ENCODE measurements around the gene TMEM184A.

TMEM184A gene

DNA sequence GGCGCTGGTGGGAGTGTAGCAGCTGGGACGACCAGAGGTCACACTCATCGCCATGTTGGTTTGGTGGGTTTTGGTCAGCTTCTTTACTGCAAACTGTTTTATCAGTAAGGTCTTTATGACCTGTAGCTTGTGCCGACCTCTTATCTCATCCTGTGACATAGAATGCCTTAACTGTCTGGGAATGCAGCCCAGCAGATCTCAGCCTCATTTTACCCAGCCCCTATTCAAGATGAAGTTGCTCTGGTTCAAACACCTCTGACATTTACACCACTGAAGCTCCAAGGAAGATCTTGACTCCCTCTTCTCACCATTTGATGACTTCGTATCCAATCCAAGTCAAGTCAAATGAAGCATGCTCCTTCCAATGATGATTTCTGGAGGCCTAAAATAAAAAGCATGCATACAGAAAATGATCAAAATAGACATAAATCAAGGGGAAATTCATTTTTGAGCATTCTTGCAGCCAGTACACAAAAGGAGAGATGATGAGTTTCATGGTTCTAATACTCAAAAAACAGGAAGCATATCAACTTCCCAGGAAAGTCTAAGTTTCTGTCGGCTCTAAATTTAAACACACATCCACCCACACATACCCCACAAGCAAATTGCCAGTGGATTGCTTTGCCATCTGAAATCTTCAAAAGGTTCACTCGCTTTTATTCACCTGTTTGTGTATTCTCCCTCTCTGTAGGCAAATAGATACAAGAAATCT lies 16.3 kb upstream of the TMEM184A start:
- Histone ChIP-seq H3K27me3 (ENCODE audit: low read depth, low read length) (no peaks in the 10 kb centered on the region), H3K4me2 (ENCODE audit: low read length) (no peak overlapping the region), H3K9ac (ENCODE audit: low read length) (no peak overlapping the region), H3K79me2 (ENCODE audit: low read length) (peaks cover 24% of the 10 kb centered on the region), H3K4me3 (ENCODE audit: low read length) (no peak overlapping the region), H4K20me1 (ENCODE audit: insufficient read depth, low read length) (no peaks in the 10 kb centered on the region), H3K27ac (ENCODE audit: low read length) (no peak overlapping the region), H3K9me3 (ENCODE audit: insufficient read depth, low read length) (no peaks in the 10 kb centered on the region), H3K36me3 (replicated peaks; ENCODE audit: low read depth, low read length) (peaks cover 3% of the 10 kb centered on the region), H2AFZ (ENCODE audit: low read depth, low read length) (no peak overlapping the region), H3K4me1 (ENCODE audit: low read length) (peaks cover 6% of the 10 kb centered on the region; the same call in 1 of the 2 replicates)
- TF ChIP-seq EZH2phosphoT487 (IDR thresholded peaks at IDR 0.05; ENCODE audit: low read depth) (no peak), CTCF (IDR thresholded peaks at IDR 0.05; ENCODE audit: low read depth, low read length) (no peak)

GRCh38 chr7:1569833-1570632 lies 14.0 kb upstream of the TMEM184A start, which contains the start of gene PSMG3:
PSMG3 (minus strand) TSS chr7:1570032; CDS start chr7:1569339, 693 bp downstream.
- no peaks in the 10 kb centered on the region for H4K20me1 ChIP-seq (ENCODE audit: insufficient read depth, low read length)
- H3K4me2 ChIP-seq (ENCODE audit: low read length) = peak within 1 kb of the TSS; percentile 75
- H2AFZ ChIP-seq (ENCODE audit: low read depth, low read length) = peak within 1 kb of the TSS; percentile 69
- H3K79me2 ChIP-seq (ENCODE audit: low read length) = peaks cover 24% of the 10 kb centered on the region
- TF ChIP-seq CTCF (IDR thresholded peaks at IDR 0.05; ENCODE audit: low read depth, low read length) (0 out of 2 replicates have a peak, but pooled peaks have one; percentile 13), EZH2phosphoT487 (IDR thresholded peaks at IDR 0.05; ENCODE audit: low read depth) (no peak)
- H3K27ac ChIP-seq (ENCODE audit: low read length) = peak within 1 kb of the TSS; percentile 59
- peaks cover 4% of the 10 kb centered on the region for H3K36me3 ChIP-seq (replicated peaks; ENCODE audit: low read depth, low read length)
- peak within 1 kb of the TSS; percentile 85 for H3K4me3 ChIP-seq (ENCODE audit: low read length)
- H3K9ac ChIP-seq (ENCODE audit: low read length) = peak within 1 kb of the TSS; percentile 94
- no peaks in the 10 kb centered on the region for H3K9me3 ChIP-seq (ENCODE audit: insufficient read depth, low read length)
- H3K27me3 ChIP-seq (ENCODE audit: low read depth, low read length) = no peaks in the 10 kb centered on the region
- peaks cover 6% of the 10 kb centered on the region; the same call in 1 of the 2 replicates for H3K4me1 ChIP-seq (ENCODE audit: low read length)

GRCh38 chr7:1569440-1569832 lies 13.4 kb upstream of the TMEM184A start:
- Histone ChIP-seq H3K9ac (ENCODE audit: low read length) (peak overlapping the region; percentile 94), H3K36me3 (replicated peaks; ENCODE audit: low read depth, low read length) (peaks cover 4% of the 10 kb centered on the region), H4K20me1 (ENCODE audit: insufficient read depth, low read length) (no peaks in the 10 kb centered on the region), H3K9me3 (ENCODE audit: insufficient read depth, low read length) (no peaks in the 10 kb centered on the region), H3K27me3 (ENCODE audit: low read depth, low read length) (no peaks in the 10 kb centered on the region), H3K4me2 (ENCODE audit: low read length) (peak overlapping the region; percentile 62), H3K27ac (ENCODE audit: low read length) (peak overlapping the region; percentile 59), H2AFZ (ENCODE audit: low read depth, low read length) (no peak overlapping the region), H3K79me2 (ENCODE audit: low read length) (peaks cover 24% of the 10 kb centered on the region), H3K4me3 (ENCODE audit: low read length) (peak overlapping the region; percentile 85), H3K4me1 (ENCODE audit: low read length) (peaks cover 6% of the 10 kb centered on the region; the same call in 1 of the 2 replicates)
- no peak for TF ChIP-seq EZH2phosphoT487 (IDR thresholded peaks at IDR 0.05; ENCODE audit: low read depth)

DNA sequence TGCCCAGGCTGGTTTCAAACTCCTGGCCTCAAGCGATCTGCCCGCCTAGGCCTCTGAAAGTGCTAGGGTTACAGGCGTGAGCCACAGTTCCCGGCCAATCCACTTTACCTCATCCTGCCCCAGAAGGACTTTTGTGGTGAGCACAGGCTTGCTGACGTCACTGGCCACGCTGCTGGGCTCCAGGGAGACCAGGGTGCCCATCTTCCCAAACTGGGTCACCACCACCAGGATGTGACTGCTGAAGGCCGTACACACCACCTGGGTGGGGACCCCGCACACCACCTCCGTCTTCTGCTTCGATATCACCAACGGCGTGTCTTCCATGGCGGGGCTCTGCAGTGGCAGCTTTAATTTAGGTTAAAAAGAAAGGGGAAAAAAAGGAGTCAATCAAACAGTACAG lies 13.0 kb upstream of the TMEM184A start:
- Histone ChIP-seq H3K79me2 (ENCODE audit: low read length) (peaks cover 24% of the 10 kb centered on the region), H3K4me2 (ENCODE audit: low read length) (peak overlapping the region; percentile 62), H3K36me3 (replicated peaks; ENCODE audit: low read depth, low read length) (peaks cover 4% of the 10 kb centered on the region), H3K27me3 (ENCODE audit: low read depth, low read length) (no peaks in the 10 kb centered on the region), H3K27ac (ENCODE audit: low read length) (no peak overlapping the region), H2AFZ (ENCODE audit: low read depth, low read length) (no peak overlapping the region), H3K4me1 (ENCODE audit: low read length) (peaks cover 6% of the 10 kb centered on the region; the same call in 1 of the 2 replicates), H3K9ac (ENCODE audit: low read length) (peak overlapping the region; percentile 94), H3K9me3 (ENCODE audit: insufficient read depth, low read length) (no peaks in the 10 kb centered on the region), H3K4me3 (ENCODE audit: low read length) (peak overlapping the region; percentile 85), H4K20me1 (ENCODE audit: insufficient read depth, low read length) (no peaks in the 10 kb centered on the region)
- TF ChIP-seq CTCF (IDR thresholded peaks at IDR 0.05; ENCODE audit: low read depth, low read length) (no peak), EZH2phosphoT487 (IDR thresholded peaks at IDR 0.05; ENCODE audit: low read depth) (no peak)
